GM19372 (cell line): ENCODE results near the gene PI4KA.

Experiments
- ATAC-seq: cut with Tn5 transposase; IDR thresholded peaks from one replicate; pipeline ENCODE4 v1.9.1; 2021; ENCODE audit warnings: mild to moderate bottlenecking, low read depth, moderate library complexity; ENCODE audit not compliant: unreplicated experiment

Gene PI4KA

GRCh38 chr22:20819471-20819870 lies 39.1 kb downstream of the PI4KA start:
- no peak for ATAC-seq

- no peak for ATAC-seq
Measured at GRCh38 chr22:20818471-20818870, 40.1 kb downstream of the PI4KA start.

- no peak for ATAC-seq
Measured at GRCh38 chr22:20816559-20816958, 42.1 kb downstream of the PI4KA start.

GRCh38 chr22:20815477-20816050 lies 43.0 kb downstream of the PI4KA start:
- ATAC-seq, result no peak

- ATAC-seq, result no peak
Measured at GRCh38 chr22:20814221-20814808, 44.3 kb downstream of the PI4KA start.

GRCh38 chr22:20813056-20813455 lies 45.6 kb downstream of the PI4KA start:
- ATAC-seq, result no peak

GRCh38 chr22:20811971-20812660 lies 46.5 kb downstream of the PI4KA start:
- ATAC-seq, result no peak

- no peak for ATAC-seq
Measured at GRCh38 chr22:20811171-20811570, 47.4 kb downstream of the PI4KA start.

- no peak for ATAC-seq
Measured at GRCh38 chr22:20810645-20811044, 48.0 kb downstream of the PI4KA start.

- ATAC-seq, result no peak
Measured at GRCh38 chr22:20809538-20810185, 48.9 kb downstream of the PI4KA start.

GRCh38 chr22:20808844-20809243 lies 49.8 kb downstream of the PI4KA start:
- no peak for ATAC-seq

GRCh38 chr22:20807315-20807752 lies 51.3 kb downstream of the PI4KA start:
- ATAC-seq, result no peak

- no peak for ATAC-seq
Measured at GRCh38 chr22:20805972-20806471, 52.6 kb downstream of the PI4KA start.

- no peak for ATAC-seq
Measured at GRCh38 chr22:20804650-20805049, 54.0 kb downstream of the PI4KA start.

GRCh38 chr22:20803696-20804324 lies 54.8 kb downstream of the PI4KA start:
- no peak for ATAC-seq

GRCh38 chr22:20802922-20803553 lies 55.6 kb downstream of the PI4KA start:
- ATAC-seq, result no peak

GRCh38 chr22:20802452-20802851 lies 56.2 kb downstream of the PI4KA start:
- ATAC-seq, result no peak

GRCh38 chr22:20799449-20799848 lies 59.2 kb downstream of the PI4KA start:
- ATAC-seq, result no peak

GRCh38 chr22:20798974-20799373 lies 59.6 kb downstream of the PI4KA start:
- ATAC-seq, result no peak

- ATAC-seq, result no peak
Measured at GRCh38 chr22:20798218-20798617, 60.4 kb downstream of the PI4KA start.
